ENCODE data around the gene MYO6. TPM values are rescaled to one million over a fixed set of nuclear protein-coding genes. Genes with fewer than 3 reads are reported as not detected.

Gene MYO6
- total and polyA plus RNA-seq, 2 of the 8 experiments (the other 6 are each of a cell fraction or from before 2014, with no cell fraction given), result 8.3 to 21.9 TPM

GRCh38 chr6:75819776-75820487 lies 70.9 kb downstream of the MYO6 start (continued):
- no peak for TF ChIP-seq SP1 (IDR thresholded peaks at IDR 0.05; ENCODE audit: low read depth, low read length)
- TF ChIP-seq TAF1 (IDR thresholded peaks at IDR 0.05; ENCODE audit: low read depth, low read length), result no peak
- TF ChIP-seq SAP30 (IDR thresholded peaks at IDR 0.05; ENCODE audit: insufficient read depth, insufficient replicate concordance, low read length), result no peak

All from H1 (cell line).